Activated B cell treated with CpG ODN at 0.5 μM for 24 hours (primary cell): ENCODE measurements around the gene PIP4K2C. TPM values are rescaled to one million over a fixed set of nuclear protein-coding genes. Genes with fewer than 3 reads are reported as not detected.
"Not testable (repeated sequence)": the region's sequence is repeated elsewhere in the genome, so short reads cannot be mapped to it uniquely, and the experiment has no call there.

ENCODE experiments used
- ATAC-seq: fragments of 200-7000 bp; cut with Tn5 transposase; one replicate; pipeline ENCODE4 v1.10.0; 2021; ENCODE audit warnings: low read depth, mild to moderate bottlenecking, moderate library complexity
- CTCF ChIA-PET: fragments of 350-600 bp; sonication (Branson Sonifier 250); formaldehyde crosslinking; loops from one replicate; lab custom pipeline; 2021; ENCODE audit warnings: antibody characterized with exemption; lab: Charles Lee
- POLR2A ChIA-PET: fragments of 350-600 bp; sonication (Branson Sonifier 250); formaldehyde crosslinking; loops from one replicate; lab custom pipeline; 2021; ENCODE audit warnings: antibody characterized with exemption; lab: Charles Lee
- DNase-seq: peaks from one replicate; pipeline ENCODE4 v3.0.0; 2022
- H3K27ac Mint-ChIP-seq: one replicate; pipeline ENCODE4 v1.8.0; 2020; ENCODE audit warnings: mixed read lengths
- H3K27me3 Mint-ChIP-seq: one replicate; pipeline ENCODE4 v1.8.0; 2021; ENCODE audit warnings: mixed read lengths
- H3K36me3 Mint-ChIP-seq: one replicate; pipeline ENCODE4 v1.8.0; 2021; ENCODE audit warnings: low read depth, mixed read lengths
- H3K4me1 Mint-ChIP-seq: one replicate; pipeline ENCODE4 v1.8.0; 2021; ENCODE audit warnings: mixed read lengths
- H3K4me3 Mint-ChIP-seq: one replicate; pipeline ENCODE4 v1.8.0; 2020; ENCODE audit warnings: mild to moderate bottlenecking, mixed read lengths
- H3K9me3 Mint-ChIP-seq: one replicate; pipeline ENCODE4 v1.8.0; 2020; ENCODE audit warnings: mixed read lengths
- intact Hi-C: fragments of 100-400 bp; cut with micrococcal nuclease; formaldehyde crosslinking; loops from one replicate; pipeline ENCODE4 v1.15.1; 2024
- total RNA-seq: library from RNA; stranded (reverse); gene quantifications from 2 replicates; pipeline ENCODE4 v1.2.3, GENCODE V29; 2022
- TF ChIP-seq, protein P1 (sequence below): fragments of 200-600 bp; IDR thresholded peaks from one replicate; pipeline ENCODE4 v1.8.0; 2022; ENCODE audit warnings: antibody characterized with exemption, mild to moderate bottlenecking

The PIP4K2C gene
- total RNA-seq, 1 donor from 2014 or later, result 16.5 TPM

GRCh38 chr12:57558864-57559263, 32.1 kb upstream of the PIP4K2C start:
- no peaks in the 10 kb centered on the region for H3K9me3 Mint-ChIP-seq
- intact Hi-C loops, result no loop called here
- H3K27ac Mint-ChIP-seq, result no peak overlapping the region
- no peak overlapping the region for H3K4me3 Mint-ChIP-seq
- H3K36me3 Mint-ChIP-seq, result no peaks in the 10 kb centered on the region
- peaks cover 15% of the 10 kb centered on the region for H3K27me3 Mint-ChIP-seq
- no peak for ATAC-seq
- no peak for DNase-seq
- TF ChIP-seq, protein P1, sequence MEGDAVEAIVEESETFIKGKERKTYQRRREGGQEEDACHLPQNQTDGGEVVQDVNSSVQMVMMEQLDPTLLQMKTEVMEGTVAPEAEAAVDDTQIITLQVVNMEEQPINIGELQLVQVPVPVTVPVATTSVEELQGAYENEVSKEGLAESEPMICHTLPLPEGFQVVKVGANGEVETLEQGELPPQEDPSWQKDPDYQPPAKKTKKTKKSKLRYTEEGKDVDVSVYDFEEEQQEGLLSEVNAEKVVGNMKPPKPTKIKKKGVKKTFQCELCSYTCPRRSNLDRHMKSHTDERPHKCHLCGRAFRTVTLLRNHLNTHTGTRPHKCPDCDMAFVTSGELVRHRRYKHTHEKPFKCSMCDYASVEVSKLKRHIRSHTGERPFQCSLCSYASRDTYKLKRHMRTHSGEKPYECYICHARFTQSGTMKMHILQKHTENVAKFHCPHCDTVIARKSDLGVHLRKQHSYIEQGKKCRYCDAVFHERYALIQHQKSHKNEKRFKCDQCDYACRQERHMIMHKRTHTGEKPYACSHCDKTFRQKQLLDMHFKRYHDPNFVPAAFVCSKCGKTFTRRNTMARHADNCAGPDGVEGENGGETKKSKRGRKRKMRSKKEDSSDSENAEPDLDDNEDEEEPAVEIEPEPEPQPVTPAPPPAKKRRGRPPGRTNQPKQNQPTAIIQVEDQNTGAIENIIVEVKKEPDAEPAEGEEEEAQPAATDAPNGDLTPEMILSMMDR, result no peak
- CTCF ChIA-PET, result no interaction called here
- no peaks in the 10 kb centered on the region for H3K4me1 Mint-ChIP-seq
- POLR2A ChIA-PET, result interaction anchor here (0.6 kb wide), 1 partner anchor 1609 kb away, joined by 3 read pairs; no protein-coding TSS in a partner anchor

DNA sequence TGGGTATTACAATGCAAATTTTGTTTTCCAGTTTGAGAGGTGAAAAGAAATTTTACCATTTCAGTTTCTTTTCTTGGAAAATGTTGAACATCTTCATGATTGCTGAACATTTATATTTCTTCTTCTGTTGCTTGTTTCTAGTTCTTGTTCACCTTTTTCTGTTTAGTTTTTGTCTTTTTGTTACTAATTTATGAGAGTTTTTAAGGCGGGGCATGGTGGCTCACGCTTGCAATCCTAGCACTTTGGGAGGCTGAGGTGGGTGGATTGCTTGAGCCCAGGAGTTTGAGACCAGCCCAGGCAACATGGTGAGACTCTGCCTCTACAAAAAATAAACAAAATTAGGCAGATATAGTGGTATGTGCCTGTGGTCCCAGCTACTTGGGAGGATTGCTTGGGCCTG, 30.5 kb upstream of the PIP4K2C start:
- intact Hi-C loops, result no loop called here
- DNase-seq, result no peak
- Mint-ChIP-seq H3K9me3 (no peaks in the 10 kb centered on the region), H3K36me3 (no peaks in the 10 kb centered on the region), H3K4me3 (no peak overlapping the region), H3K27me3 (peaks cover 21% of the 10 kb centered on the region), H3K4me1 (no peaks in the 10 kb centered on the region), H3K27ac (no peak overlapping the region)
- ChIA-PET CTCF (no interaction called here), POLR2A (no interaction called here)
- ATAC-seq, result no peak
- TF ChIP-seq, protein P1, result no peak

DNA sequence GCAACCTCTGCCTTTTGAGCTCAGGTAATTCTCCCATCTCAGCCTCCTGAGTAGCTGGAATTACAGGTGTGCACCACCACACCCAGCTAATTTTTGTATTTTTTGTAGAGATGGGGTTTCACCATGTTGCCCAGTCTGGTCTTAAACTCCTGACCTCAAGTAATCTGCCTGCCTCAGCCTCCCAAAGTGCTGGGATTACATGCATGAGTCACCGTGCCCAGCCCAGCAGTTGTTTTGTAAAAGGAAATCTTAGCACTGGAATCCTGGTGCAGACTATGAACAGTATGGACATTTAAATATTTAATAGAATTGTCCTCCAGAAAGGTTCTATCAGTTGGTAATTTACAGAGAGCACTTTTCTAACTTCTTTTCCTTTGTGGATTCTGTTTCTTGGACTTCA, 29.9 kb upstream of the PIP4K2C start:
- H3K27ac Mint-ChIP-seq, POLR2A ChIA-PET, H3K4me3 Mint-ChIP-seq, CTCF ChIA-PET, ATAC-seq, H3K36me3 Mint-ChIP-seq, H3K9me3 Mint-ChIP-seq, intact Hi-C loops, H3K4me1 Mint-ChIP-seq, DNase-seq: not testable (repeated sequence)
- H3K27me3 Mint-ChIP-seq, result peaks cover 21% of the 10 kb centered on the region

GRCh38 chr12:57563358-57563757, 27.6 kb upstream of the PIP4K2C start:
- CTCF ChIA-PET, result no interaction called here
- Mint-ChIP-seq H3K9me3 (no peaks in the 10 kb centered on the region), H3K27ac (no peak overlapping the region), H3K36me3 (no peaks in the 10 kb centered on the region), H3K27me3 (peaks cover 23% of the 10 kb centered on the region), H3K4me1 (no peaks in the 10 kb centered on the region), H3K4me3 (no peak overlapping the region)
- no peak for ATAC-seq
- no peak for DNase-seq
- intact Hi-C loops, result no loop called here
- POLR2A ChIA-PET, result no interaction called here
- TF ChIP-seq, protein P1, result no peak

DNA sequence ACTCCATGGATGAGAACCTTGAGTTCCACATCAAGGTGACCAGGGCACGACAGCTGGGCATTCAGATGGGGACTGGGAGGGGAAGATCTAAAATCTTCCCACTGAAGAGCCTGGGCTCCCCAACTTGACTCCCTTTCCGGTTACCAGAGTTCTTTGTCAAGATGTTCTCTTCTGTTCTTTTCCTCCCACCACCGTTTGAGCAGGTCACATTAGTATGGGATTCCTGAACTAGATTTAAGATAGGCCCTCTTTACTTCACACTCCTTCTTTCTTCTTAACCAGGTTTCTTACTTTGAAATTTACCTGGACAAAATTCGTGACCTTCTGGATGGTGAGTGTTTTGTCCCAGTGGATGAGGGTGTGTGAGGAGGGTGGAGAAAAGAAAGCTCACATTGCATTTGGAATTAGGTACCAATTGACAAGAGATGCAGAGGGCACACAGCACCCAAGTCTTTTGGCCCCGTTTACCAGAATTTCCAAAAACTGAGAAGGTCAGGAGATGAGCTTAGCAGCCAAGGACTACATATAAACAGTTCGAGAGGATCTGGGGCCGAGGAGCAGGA, 26.7 kb upstream of the PIP4K2C start:
- ChIA-PET CTCF (no interaction called here), POLR2A (no interaction called here)
- H3K27ac Mint-ChIP-seq, result no peak overlapping the region
- H3K36me3 Mint-ChIP-seq, result no peaks in the 10 kb centered on the region
- DNase-seq, result no peak
- H3K4me1 Mint-ChIP-seq, result no peaks in the 10 kb centered on the region
- peaks cover 29% of the 10 kb centered on the region for H3K27me3 Mint-ChIP-seq
- intact Hi-C loops, result no loop called here
- no peak for ATAC-seq
- no peak overlapping the region for H3K4me3 Mint-ChIP-seq
- H3K9me3 Mint-ChIP-seq, result no peaks in the 10 kb centered on the region
- TF ChIP-seq, protein P1, result no peak

GRCh38 chr12:57568838-57569237, 22.2 kb upstream of the PIP4K2C start:
- ATAC-seq, result no peak
- H3K27ac Mint-ChIP-seq, result no peak overlapping the region
- H3K4me1 Mint-ChIP-seq, result no peaks in the 10 kb centered on the region
- no peak overlapping the region for H3K4me3 Mint-ChIP-seq
- no peaks in the 10 kb centered on the region for H3K36me3 Mint-ChIP-seq
- CTCF ChIA-PET, result no interaction called here
- POLR2A ChIA-PET, result no interaction called here
- peaks cover 14% of the 10 kb centered on the region for H3K27me3 Mint-ChIP-seq
- DNase-seq, result no peak
- intact Hi-C loops, result no loop called here
- TF ChIP-seq, protein P1, result no peak
- no peaks in the 10 kb centered on the region for H3K9me3 Mint-ChIP-seq
